ENCODE data around the gene BORCS6. TPM values are rescaled to one million over a fixed set of nuclear protein-coding genes. Genes with fewer than 3 reads are reported as not detected.

BORCS6 gene
- polyA plus RNA-seq, 3 donors = 5.4 to 14.1 (median 13.9) TPM

DNA sequence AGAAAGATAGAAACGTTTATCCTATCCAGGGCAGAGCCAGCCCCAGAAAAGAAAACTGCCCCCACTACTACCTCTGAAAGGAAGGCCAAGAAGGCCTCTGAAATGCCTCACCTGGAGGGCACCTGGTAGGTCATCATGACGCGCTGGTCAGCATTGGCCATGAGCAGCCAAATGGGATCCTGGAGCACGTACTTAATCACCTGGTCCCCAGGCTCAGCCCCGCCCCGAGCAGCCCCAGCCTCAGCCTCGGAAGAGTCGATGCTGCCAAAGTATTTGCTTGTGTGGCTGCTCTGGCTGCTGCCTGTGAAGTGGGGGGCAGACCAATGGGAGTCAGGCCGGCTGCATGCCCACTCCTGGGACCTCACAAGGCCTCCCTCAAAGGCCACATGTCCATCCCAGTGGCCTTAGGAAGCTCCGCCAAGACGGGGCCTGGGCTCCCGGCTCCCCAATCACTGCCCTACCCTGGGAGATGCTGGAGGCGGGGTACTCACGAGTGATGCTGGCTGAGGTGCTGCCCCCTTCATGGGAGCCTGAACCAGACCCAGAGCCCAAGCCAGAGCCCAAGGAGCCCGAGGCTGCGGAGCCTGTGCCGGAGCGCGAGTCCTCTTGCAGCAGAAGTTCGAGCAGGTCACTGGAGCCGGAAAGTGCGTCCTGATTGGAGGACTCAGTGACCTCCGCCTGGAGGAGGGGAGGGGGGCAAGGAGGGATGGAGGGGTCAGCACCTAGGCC is 47.7 kb downstream of the BORCS6 start:
- Mint-ChIP-seq H3K27me3 (ENCODE audit: low read depth in 3 of 3) (peaks cover 0 to 3% (median 2%) of the 10 kb centered on the region in 3 donors), H3K27ac (peak overlapping the region in 1 of 7 donors; percentile 30), H3K4me1 (no peaks in the 10 kb centered on the region), H3K36me3 (peaks cover 64 to 73% of the 10 kb centered on the region in 2 donors), H3K4me3 (no peak overlapping the region), H3K9me3 (no peaks in the 10 kb centered on the region)
- no peaks in the 10 kb centered on the region for H3K9me3 ChIP-seq (replicated peaks in 1 of 2; ENCODE audit: control insufficient read depth in 1 of 2, insufficient read depth in 1 of 2, low read length in 2 of 2)
- no peak overlapping the region for H3K4me3 ChIP-seq (replicated peaks in 1 of 3; ENCODE audit: low read depth in 2 of 3, low read length in 3 of 3)
- TF ChIP-seq, protein P1, sequence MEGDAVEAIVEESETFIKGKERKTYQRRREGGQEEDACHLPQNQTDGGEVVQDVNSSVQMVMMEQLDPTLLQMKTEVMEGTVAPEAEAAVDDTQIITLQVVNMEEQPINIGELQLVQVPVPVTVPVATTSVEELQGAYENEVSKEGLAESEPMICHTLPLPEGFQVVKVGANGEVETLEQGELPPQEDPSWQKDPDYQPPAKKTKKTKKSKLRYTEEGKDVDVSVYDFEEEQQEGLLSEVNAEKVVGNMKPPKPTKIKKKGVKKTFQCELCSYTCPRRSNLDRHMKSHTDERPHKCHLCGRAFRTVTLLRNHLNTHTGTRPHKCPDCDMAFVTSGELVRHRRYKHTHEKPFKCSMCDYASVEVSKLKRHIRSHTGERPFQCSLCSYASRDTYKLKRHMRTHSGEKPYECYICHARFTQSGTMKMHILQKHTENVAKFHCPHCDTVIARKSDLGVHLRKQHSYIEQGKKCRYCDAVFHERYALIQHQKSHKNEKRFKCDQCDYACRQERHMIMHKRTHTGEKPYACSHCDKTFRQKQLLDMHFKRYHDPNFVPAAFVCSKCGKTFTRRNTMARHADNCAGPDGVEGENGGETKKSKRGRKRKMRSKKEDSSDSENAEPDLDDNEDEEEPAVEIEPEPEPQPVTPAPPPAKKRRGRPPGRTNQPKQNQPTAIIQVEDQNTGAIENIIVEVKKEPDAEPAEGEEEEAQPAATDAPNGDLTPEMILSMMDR (IDR thresholded peaks at IDR 0.05) = no peak
- peaks cover 68 to 74% of the 10 kb centered on the region in 2 donors for H3K36me3 ChIP-seq (replicated peaks in 1 of 2; ENCODE audit: control insufficient read depth in 1 of 2, insufficient read depth in 2 of 2, low read length in 2 of 2)
- no peak overlapping the region for H2AFZ ChIP-seq (ENCODE audit: insufficient read depth, low read depth, low read length, poor library complexity, severe bottlenecking)
- peaks cover 0 to 4% of the 10 kb centered on the region in 2 donors for H3K27me3 ChIP-seq (ENCODE audit: control insufficient read depth in 2 of 2, insufficient read depth in 2 of 2, low read length in 2 of 2)
- no peaks in the 10 kb centered on the region for H3K79me2 ChIP-seq (ENCODE audit: insufficient read depth, low read length)
- peaks cover 86% of the 10 kb centered on the region for H4K20me1 ChIP-seq (ENCODE audit: insufficient read depth, low read length)
- peak in 1 of 3 donors; percentile 4 for DNase-seq
- intact Hi-C loops (cut with micrococcal nuclease) = no loop called here
- WGBS (ENCODE audit: insufficient coverage) = 97% methylated on average over 19 of the region's 23 CpGs
- H3K27ac ChIP-seq (ENCODE audit: low read depth in 1 of 2, low read length in 2 of 2) = no peak overlapping the region
- H3K4me1 ChIP-seq (ENCODE audit: control insufficient read depth in 1 of 2, insufficient read depth in 2 of 2, low read length in 2 of 2) = peaks cover 34 to 39% of the 10 kb centered on the region in 2 donors
- no peak overlapping the region for H3K9ac ChIP-seq (ENCODE audit: insufficient read depth, low read length, poor library complexity, severe bottlenecking)
- no peak overlapping the region for H3K4me2 ChIP-seq (replicated peaks; ENCODE audit: extremely low read depth, low read length, poor library complexity, severe bottlenecking)

DNA sequence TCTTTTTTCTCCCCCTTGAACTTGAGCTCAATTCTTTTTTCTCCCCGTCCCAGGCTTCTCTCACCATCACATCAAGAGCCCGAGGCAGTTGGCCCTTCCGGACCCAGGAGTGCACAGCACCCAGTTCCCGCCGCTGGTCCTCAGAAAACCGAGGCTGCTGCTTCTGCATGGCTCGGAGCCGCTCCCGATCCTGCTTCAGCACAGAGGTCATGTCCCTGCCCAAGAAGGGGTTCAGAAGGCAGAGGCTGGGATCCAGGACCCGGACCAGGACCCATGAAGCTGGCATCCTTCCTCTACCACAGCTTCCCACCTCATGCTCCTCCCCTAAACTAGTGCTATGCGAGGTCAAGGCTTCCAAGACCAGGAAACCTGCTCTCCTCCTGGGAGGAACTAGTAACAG is 48.2 kb downstream of the BORCS6 start:
- H4K20me1 ChIP-seq (ENCODE audit: insufficient read depth, low read length) = peaks cover 80% of the 10 kb centered on the region
- no peaks in the 10 kb centered on the region for H3K9me3 ChIP-seq (replicated peaks in 1 of 2; ENCODE audit: control insufficient read depth in 1 of 2, insufficient read depth in 1 of 2, low read length in 2 of 2)
- H3K36me3 ChIP-seq (replicated peaks in 1 of 2; ENCODE audit: control insufficient read depth in 1 of 2, insufficient read depth in 2 of 2, low read length in 2 of 2) = peaks cover 62 to 68% of the 10 kb centered on the region in 2 donors
- Mint-ChIP-seq H3K9me3 (no peaks in the 10 kb centered on the region), H3K27ac (no peak overlapping the region), H3K4me1 (no peaks in the 10 kb centered on the region), H3K4me3 (no peak overlapping the region), H3K36me3 (peaks cover 58 to 67% of the 10 kb centered on the region in 2 donors), H3K27me3 (ENCODE audit: low read depth in 3 of 3) (peaks cover 0 to 4% (median under 1%) of the 10 kb centered on the region in 3 donors)
- no peak overlapping the region for H3K4me2 ChIP-seq (replicated peaks; ENCODE audit: extremely low read depth, low read length, poor library complexity, severe bottlenecking)
- TF ChIP-seq, protein P1 (IDR thresholded peaks at IDR 0.05) = no peak
- no peak overlapping the region for H2AFZ ChIP-seq (ENCODE audit: insufficient read depth, low read depth, low read length, poor library complexity, severe bottlenecking)
- H3K4me1 ChIP-seq (ENCODE audit: control insufficient read depth in 1 of 2, insufficient read depth in 2 of 2, low read length in 2 of 2) = peaks cover 34 to 40% of the 10 kb centered on the region in 2 donors
- intact Hi-C loops (cut with micrococcal nuclease) = no loop called here
- WGBS (ENCODE audit: insufficient coverage) = 96% methylated on average over 10 of the region's 11 CpGs
- no peak overlapping the region for H3K27ac ChIP-seq (ENCODE audit: low read depth in 1 of 2, low read length in 2 of 2)
- H3K9ac ChIP-seq (ENCODE audit: insufficient read depth, low read length, poor library complexity, severe bottlenecking) = no peak overlapping the region
- peak in 1 of 3 donors; percentile 2 for DNase-seq
- no peak overlapping the region for H3K4me3 ChIP-seq (replicated peaks in 1 of 3; ENCODE audit: low read depth in 2 of 3, low read length in 3 of 3)
- H3K27me3 ChIP-seq (ENCODE audit: control insufficient read depth in 2 of 2, insufficient read depth in 2 of 2, low read length in 2 of 2) = peaks cover 0 to 7% of the 10 kb centered on the region in 2 donors
- no peaks in the 10 kb centered on the region for H3K79me2 ChIP-seq (ENCODE audit: insufficient read depth, low read length)
